ENCODE measurements around the gene ROPN1L.

Gene ROPN1L

DNA sequence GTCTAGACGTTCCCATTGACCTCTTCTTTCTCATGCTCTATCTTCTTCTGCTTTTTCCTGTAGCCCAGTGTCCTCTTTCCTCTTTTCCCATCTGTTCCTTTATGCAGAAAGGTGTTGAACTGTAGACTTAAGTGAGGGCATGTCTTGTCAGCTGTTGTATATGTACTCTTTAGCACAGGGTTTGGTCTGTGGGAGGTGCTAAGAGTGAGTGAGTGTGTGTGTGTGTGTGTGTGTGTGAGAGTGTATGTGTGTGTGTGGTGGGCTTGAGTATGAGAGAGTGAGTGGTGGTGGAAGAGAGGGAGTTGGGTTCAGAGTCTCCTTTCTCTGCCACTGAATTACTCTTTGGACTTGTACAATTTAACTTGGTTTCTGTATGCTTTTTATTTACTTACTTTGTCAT lies 10.3 kb upstream of the ROPN1L start:
- FAIRE-seq = no peak

DNA sequence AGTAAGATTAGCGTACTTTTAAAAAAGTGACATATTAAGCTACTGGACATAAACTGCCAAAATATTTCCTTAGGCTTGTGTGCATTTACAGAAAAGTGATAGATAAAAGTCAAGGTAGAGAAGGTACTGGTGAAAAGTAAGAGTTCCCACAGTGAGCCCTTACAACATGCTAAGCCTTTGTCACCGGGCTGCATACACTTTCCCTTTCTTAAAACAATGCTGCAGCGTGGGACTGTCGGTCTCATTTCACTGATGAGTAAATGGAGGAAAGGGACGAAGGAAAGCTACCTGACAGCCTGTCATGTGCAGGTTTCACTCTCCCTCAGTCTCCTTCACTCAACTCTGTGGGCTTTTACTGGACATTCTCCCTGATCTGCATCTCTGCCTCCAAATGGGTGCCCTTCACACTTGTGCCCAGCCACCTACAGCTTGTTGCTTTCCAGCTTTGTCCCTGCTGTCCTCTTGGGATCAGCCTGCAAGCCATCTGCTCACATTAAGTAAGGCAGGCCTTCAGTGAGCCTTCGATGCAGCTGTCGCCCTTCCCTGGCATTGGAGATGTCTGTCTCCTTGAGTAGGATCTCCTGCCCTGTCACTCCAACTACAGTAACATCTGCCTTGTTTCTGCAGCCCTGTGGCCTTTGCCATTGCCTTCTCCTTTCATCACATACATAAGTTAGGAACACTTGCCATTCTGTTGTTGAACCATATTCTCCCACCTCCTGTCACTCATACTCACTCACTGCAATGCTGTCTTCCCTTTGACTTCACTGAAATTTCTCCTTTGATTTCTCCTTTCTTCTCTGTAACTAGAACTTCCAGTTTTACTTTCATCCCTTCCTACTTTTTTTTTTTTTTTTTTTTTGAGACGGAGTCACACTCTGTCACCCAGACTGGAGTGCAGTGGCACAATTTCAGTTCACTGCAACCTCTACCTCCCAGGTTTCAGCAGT lies 9.3 kb upstream of the ROPN1L start:
- FAIRE-seq = no peak

DNA sequence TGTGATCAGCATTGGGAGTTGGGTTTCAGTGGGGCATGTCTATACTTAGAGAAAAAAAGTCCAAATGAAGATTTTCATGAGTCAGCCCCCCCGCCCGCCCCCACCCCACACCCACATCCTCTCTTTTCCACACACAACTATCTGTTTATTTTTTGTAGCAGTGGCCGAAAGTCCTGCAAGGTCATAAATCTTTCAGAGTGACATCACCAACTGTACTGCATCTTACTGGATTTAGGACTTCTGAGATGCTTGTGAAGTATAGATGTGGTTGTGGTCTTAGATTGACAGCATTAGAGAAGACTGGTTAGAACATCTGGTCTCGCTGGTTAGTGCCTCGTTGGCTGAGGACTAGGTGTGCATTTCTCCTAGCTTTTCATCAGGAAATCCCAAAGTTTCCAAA lies 7.3 kb upstream of the ROPN1L start:
- no peak for FAIRE-seq

DNA sequence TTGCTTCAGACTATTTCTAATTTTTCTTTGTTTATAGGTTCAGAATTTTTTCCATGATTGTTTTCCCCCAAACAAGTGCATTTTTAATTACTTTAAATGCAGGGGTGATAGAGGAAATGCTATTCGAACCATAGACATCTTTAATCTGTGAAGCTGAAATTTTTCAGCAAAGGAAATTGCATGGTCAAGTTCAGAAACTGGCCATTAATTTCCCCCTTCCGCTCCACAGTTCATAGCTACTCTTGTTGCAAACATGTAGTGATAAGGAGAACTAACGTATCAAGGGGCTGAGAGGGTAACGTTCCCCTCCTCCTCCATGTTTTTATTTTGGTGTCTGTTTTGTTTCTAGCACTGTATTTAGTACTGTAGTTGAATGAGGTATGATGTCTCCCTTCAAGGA lies 3.4 kb upstream of the ROPN1L start:
- FAIRE-seq = no peak

DNA sequence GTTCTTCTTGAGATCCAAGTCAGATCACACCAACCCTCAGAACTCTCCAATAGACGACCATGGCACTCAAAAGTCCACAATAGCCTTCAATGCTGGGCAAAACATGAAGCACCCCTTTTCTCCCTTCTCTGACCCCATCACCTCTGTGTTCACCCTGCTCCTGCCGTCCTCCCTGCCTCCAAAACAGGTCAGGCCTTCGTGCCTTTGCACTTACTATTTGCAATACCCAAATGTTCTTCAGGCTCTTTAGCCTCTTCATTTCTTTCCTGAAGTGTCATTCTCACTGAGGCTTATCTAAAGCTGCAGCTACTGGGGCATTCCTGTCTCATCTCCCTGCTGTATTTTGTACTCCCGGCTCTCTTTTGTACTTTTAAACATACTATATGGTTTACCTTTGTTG lies 2.0 kb upstream of the ROPN1L start:
- no peak for FAIRE-seq

DNA sequence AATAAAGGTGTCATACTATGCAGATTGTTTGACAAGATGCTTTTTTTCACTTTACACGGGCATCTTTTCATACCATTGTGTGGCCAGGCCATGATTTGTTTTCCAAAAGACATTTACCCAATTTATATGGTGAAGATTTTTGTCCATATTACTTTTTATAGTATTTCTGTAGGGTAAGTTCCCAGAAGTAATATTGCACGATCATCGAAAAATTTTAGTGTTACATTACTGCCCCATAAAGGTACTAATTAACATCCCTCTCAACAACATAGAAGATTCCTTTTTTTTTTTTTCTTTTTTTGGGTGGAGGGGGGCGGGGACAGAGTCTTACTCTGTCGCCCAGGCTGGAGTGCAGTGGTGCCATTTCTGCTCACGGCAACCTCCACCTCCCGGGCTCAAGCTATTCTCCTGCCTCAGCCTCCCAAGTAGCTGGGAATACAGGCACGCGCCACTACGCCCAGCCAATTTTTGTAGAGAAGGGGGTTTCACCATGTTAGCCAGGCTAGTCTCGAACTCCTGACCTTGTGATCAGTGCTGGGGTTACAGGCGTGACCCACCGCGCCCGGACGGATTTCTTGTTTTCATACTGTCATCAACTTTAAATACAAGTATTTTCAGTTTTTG lies 1.2 kb upstream of the ROPN1L start:
- FAIRE-seq = no peak

DNA sequence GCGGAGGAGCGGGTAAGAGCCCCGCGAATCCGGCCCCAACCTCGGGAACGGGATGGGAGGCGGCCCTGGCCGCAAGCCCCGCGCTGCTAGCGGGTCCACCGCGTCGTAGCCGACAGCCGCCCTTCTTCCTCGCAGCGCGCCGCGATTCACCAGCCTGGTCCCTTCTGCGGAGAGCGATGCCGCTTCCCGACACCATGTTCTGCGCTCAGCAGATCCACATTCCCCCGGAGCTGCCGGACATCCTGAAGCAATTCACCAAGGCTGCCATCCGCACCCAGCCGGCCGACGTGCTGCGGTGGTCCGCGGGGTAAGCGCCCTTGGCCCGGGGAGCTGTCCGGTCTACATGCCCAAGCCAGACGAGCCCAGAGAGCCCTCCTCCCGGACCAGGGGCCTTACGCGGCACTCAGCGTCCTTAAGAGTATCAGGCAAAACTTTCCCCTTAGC lies 335 bp downstream of the ROPN1L start:
- FAIRE-seq = no peak

DNA sequence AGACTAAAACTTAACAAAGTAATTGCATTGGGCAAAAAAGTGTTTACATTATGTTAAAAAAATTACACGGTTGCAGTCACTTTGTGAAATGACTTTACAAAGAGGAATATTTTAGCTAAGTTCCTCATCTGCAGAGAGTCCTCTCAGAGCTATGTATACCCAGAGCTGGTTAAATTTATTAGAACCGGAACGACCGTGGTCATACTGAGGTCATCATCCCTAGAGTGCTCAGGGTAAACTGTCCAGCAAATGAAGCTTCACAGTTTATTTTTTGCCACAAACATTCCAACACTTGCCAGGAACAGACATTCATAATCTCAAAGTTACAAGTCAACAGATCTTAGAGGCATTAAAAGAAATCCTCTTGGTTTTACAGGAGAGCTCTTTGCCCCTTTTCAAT lies 897 bp downstream of the ROPN1L start:
- FAIRE-seq = no peak

DNA sequence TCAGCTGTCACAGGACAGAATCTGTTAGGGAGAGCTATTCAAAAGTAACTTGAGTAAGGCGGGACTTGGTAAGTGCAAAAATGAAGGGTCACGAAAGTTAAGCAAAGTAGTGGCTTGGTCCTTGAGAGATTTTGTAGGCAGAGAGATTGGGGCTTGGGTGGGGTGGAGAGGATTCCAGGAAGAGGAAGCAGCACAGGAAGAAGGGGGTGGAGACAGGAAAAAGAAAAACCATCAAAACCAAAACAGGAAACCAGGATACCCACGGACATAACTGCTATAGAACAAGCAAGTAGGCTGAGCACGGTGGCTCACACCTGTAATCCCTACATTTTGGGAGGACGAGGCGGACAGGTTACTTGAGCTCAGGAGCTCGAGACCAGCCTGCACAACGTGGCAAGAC lies 3.7 kb downstream of the ROPN1L start:
- FAIRE-seq = no peak

DNA sequence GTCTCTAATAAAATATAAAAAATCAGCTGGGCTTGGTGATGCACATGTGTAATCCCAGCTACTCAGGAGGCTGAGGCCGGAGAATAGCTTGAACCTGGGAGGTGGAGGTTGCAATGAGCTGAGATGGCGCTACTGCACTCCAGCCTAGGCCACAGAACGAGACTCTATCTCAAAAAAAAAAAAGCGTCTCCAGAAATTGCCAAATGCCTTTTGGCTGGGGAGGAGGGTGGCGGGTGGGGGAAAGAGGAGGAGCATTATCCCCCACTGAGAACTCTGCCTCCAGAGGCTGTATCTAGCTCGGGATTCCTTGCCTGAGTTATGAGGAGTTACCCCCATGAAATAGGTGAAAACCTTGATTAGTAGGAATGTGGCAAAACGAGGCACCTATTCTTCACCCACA lies 4.8 kb downstream of the ROPN1L start:
- no peak for FAIRE-seq

DNA sequence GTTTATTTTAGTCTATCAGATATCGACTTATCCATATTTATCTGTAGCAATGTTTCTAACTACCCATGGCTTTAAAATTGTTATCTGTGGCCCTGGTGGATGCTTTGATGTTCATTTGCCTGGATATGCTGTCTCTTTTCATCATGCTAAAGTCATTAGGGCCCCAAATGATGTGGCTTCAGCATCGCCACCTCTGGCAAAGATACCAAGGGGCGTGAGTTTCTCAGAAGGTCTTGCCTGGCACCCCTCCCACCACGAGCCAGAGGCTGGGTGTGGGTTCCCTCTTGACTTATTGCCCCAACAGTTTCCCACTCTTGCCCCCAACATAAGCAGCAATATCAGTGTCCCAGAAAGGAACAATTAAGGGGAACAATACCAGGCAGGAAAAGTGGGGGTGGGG lies 5.4 kb downstream of the ROPN1L start:
- no peak for FAIRE-seq

DNA sequence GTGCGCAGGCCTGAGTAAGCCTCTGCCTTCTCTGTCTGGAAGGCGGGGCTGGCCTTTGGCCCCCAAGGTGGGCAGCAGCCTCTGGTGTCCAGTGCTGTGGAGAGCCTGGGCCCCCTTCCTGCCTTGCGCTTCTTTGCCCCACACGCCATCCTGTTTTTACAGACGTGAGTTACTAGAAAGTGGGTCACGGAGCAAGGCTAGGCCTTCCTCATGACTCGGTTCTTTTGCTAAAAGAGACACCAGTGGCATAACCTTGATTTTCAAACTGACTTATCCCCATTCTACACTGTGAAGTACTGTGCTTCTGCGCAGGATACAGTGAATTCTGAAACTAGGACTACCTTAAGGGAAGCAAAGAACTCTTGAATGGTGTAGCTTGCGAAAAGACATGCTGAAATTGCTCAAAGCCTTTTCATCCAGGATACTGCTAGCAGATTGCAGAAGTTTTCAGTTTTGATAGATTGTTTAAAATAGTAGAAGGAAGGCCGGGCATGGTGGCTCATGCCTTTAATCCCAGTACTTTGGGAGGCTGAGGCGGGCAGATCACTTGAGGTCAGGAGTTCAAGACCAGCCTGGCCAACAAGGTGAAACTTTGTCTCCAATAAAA lies 7.2 kb downstream of the ROPN1L start:
- FAIRE-seq = no peak

DNA sequence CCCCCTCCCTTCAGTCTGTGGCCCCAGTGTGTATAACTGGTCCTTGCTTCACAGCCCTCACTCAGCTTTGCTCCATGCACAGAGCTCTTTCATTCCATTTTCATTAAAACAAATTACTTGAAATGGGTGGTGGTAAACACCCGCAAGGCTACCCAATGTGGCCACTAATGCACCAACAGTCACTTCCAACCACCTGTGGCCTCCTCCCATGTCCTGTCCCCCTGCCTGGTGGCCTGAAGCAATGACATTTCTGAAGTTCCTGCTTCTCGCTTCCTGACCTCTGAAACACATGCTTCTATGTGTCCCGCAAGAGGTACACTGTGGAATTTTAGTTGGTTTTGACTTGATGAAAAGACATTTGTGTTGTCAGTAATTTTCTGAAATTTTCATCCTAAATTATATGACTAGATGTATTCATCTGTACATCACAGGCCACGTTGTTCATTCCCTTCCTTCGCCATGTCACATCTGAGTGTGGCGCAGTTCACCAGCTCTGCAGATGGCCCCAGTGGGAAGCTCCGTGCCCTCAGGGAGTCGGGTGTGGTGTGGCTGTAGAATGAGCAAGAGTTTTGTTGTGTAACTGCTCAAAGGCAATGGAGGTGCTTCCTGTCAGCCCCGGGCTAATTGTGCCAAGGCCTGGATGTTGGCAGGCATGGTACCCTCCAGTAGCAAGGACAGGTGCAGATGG lies 9.6 kb downstream of the ROPN1L start:
- no peak for FAIRE-seq

DNA sequence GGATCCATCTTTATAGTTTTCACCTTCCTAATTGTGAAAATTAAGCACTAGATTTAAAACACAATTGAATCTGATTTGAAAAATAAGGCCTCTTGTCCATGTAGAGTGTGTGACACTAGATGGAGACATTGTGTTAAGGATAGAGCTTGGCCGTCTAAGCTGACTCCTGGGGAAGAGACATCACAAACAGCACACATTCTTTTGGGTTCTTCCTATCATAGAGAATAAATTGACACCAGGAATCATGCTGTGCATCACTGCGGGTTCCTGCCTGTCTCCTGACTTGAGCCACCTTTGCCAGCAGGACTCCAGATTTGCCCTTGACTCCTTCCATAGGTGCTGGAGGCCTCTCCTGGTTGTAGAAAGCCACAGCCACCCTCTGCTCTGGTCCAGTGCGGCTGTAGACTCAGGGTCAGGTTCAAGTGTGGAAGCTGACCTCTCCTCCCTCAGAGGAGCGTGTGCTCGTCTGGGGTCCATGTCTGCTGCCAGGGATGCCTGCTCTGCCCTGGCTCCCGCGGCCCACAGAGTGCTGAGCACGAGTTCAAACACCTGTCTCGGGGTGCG lies 11.2 kb downstream of the ROPN1L start:
- peak; percentile 22 for FAIRE-seq

DNA sequence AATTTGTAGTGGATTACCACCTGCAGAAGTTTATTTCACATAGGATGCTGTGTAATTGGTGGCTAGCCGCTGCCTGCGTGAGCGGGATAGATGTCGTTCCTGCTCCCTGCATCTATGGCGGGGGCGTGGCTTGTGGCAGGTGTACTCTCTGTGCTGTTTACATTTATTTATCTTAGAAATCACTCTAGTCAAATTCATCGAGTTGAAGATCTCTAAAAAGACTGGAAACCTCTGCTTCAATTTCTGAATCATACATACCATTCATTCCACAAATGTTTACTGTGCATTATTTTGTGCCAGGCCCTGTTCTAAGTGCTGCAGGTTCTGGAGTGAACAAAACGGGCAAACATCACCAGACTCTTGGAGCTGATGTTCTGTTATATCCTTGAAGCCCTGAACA lies 11.9 kb downstream of the ROPN1L start:
- no peak for FAIRE-seq

DNA sequence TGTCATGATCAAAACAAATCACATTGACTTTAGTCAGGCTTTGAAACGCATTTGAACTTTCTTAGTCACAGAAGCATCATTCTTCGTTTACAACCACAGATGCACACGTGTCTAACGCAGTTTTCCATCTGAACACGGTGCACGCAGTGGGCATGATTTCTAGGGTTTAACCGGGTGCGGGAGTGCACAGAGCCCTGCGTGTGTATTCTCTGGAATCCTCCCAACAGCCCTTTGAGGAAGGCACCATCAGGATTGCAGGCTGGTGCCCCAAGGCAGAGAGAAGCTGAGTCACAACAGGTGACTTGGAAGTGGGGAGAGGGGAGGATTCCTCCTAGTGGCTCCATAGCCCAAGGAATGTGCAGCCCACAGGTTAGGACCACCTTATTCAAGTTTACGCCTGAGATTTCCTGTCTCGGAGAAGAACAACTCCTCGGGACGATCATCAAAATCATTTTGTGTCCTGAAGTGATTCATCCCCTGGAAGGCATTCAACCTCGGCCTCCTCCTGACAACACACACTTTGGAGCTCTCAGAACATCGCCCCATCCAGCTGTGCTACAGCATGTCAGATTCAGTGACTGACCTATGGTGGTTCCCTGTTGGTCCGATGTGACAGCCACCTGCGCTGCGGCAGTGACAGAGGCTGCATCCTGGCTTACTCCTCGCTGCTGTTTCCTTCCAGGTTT lies 13.1 kb downstream of the ROPN1L start:
- FAIRE-seq = no peak

DNA sequence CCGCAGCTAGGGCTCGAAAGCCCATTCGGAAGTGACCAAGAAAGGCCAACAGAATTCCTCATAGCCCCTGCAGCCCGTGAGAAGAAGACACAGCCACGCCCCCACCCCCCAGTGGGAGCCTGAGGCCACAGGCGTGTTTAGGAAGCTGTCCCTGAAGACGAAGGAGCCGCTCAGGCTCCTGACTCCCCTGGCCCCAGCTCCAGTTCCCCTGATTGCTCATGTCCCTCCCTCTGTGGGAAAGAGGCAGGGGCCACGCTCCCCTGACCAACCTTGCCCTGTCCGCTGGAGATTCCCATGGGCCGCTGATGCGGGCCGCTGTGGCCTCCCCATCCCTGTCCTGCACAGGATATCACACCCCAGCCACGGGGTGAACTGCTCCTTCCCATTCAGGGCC lies 13.6 kb downstream of the ROPN1L start:
- no peak for FAIRE-seq

DNA sequence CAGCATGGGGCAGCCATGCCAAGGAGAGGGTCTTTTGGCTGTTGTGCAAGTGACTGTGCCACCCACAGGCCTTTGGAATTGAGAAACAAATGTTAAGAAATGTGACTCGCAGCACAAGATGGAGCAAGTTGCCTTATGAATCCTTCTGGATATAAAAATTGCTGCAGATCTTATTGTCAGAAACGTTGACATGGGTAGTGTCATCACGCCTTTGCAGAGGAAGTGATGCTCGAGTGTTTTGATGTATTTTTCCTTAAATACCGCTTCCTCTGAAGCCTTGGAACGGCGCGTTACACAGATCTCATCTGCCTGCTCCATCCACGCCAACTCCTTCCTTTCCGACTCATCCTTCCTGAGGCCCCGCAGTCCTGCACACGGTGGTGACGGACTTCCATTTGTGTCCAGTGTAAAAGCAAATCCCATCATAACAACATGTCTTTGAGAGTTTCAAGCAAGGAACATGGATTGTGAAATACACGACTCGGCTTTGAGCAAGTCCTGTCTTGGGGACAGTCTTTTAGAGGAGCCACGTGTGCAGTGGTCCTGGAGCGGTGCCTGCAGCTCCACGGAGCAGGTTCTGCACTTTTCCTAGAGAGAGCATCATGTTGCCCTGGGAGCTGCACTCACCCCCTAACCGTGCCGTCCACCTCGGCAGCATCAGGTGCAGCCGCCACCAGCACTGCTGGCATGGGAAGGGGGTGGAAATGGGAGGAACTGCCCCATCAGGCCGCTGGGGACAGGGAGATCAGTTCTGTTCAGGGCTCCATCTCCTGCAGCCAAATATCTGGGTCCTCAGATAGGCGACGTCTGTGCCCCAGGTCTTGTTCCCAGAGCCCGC lies 15.1 kb downstream of the ROPN1L start:
- FAIRE-seq = no peak

DNA sequence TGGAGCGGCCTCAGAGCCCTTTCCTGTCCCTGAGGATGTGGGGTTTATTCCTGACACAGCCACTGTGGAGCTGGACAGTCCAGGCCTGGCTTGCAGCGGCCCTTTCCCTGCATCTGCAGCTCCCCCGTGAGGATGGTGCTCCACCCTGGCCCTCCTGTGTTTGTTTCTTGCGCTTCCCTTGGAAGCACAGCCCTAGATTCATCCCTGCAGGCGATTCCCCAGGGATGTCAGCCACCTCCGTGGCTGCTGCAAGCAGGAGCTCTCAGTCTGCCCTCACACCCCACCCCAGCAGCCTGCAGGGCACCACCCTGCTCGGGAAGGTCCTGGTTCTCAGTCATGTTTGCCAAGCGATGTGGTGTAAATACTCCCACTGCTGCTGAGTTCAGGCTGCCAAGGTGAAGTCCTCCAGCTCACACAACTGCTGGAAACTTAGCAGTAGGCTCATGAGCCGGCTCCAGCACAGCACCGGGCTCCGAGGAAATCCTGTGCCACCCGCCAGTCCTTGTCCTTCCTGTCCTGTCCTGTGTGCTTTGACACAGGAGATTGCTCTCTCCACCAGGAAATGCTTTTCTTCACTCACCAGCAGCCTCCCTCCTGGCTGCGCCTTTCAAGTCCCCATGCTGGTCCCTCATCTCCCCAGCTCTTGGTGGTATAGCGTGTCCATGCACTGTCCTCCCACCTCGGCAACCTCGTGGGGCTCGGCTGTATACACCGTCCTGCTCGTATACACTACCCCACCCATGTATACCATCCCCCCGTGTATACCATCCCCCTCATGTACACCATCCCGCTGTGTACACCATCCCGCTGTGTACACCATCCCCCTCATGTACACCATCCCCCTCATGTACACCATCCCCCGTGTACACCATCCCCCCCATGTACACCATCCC lies 16.2 kb downstream of the ROPN1L start:
- FAIRE-seq = no peak
